PC-3 (cell line): ENCODE results near the gene SMC2. TPM values are rescaled to one million over a fixed set of nuclear protein-coding genes. Genes with fewer than 3 reads are reported as not detected.

Experiments
- ATAC-seq: fragments of 200-7000 bp; cut with Tn5 transposase; 2 replicates; pipeline ENCODE4 v1.9.1; 2020; ENCODE audit warnings: mild to moderate bottlenecking, moderate library complexity
- BruUV-seq: library from RNA; stranded (reverse); fragments of 400-500 nt; replicated peaks from 2 replicates; lab custom pipeline; 2021; lab: Mats Ljungman, UMichigan
- CTCF ChIA-PET: fragments of 300-600 bp; sonication (Branson Sonifier 250); formaldehyde crosslinking; loops from one replicate; lab custom pipeline; 2022; ENCODE audit warnings: antibody characterized with exemption; lab: Charles Lee
- POLR2A ChIA-PET: fragments of 300-600 bp; sonication (Branson Sonifier 250); formaldehyde crosslinking; loops from one replicate; lab custom pipeline; 2022; ENCODE audit warnings: antibody characterized with exemption; ENCODE audit not compliant: unreplicated experiment; lab: Charles Lee
- DNase-seq: peaks from one replicate; pipeline ENCODE4 v3.0.0-alpha.2; 2015
- H2AFZ ChIP-seq: fragments of 300-600 bp; sonication (generic); 2 replicates; pipeline ENCODE4 v1.6.0; 2016; ENCODE audit warnings: antibody characterized with exemption, low read length
- H3F3A ChIP-seq: fragments of 300-600 bp; sonication (generic); one replicate; pipeline ENCODE4 v1.6.0; 2017; ENCODE audit warnings: antibody characterized with exemption, low read length, control low read depth, mild to moderate bottlenecking; ENCODE audit not compliant: unreplicated experiment
- H3K27ac ChIP-seq: fragments of 300-600 bp; sonication (generic); 2 replicates; pipeline ENCODE4 v1.5.1; 2016; ENCODE audit warnings: mild to moderate bottlenecking, low read length
- H3K27me3 ChIP-seq: fragments of 300-600 bp; sonication (generic); 2 replicates; pipeline ENCODE4 v1.6.1; 2016; ENCODE audit warnings: low read length, mixed read lengths
- H3K36me3 ChIP-seq: fragments of 300-600 bp; sonication (generic); 2 replicates; pipeline ENCODE4 v1.6.1; 2016; ENCODE audit warnings: low read depth, mixed run types, low read length, mixed read lengths
- H3K4me1 ChIP-seq: fragments of 300-600 bp; sonication (generic); 2 replicates; pipeline ENCODE4 v1.5.1; 2016; ENCODE audit warnings: low read length; ENCODE audit not compliant: insufficient read depth
- H3K4me2 ChIP-seq: fragments of 300-600 bp; sonication (generic); 2 replicates; pipeline ENCODE4 v1.6.0; 2016; ENCODE audit warnings: low read length
- H3K4me3 ChIP-seq: fragments of 300-600 bp; sonication (generic); 2 replicates; pipeline ENCODE4 v1.5.1; 2016; ENCODE audit warnings: mild to moderate bottlenecking, low read length, mixed read lengths
- H3K79me2 ChIP-seq: fragments of 300-600 bp; sonication (generic); 2 replicates; pipeline ENCODE4 v1.6.1; 2017; ENCODE audit warnings: low read length, mixed read lengths
- H3K9ac ChIP-seq: fragments of 300-600 bp; sonication (generic); 2 replicates; pipeline ENCODE4 v1.6.0; 2016; ENCODE audit warnings: mild to moderate bottlenecking, low read length
- H3K9me2 ChIP-seq: fragments of 300-600 bp; sonication (generic); replicated peaks from 2 replicates; pipeline ENCODE4 v1.6.1; 2016; ENCODE audit warnings: mixed run types, low read length, mixed read lengths
- H3K9me3 ChIP-seq: fragments of 300-600 bp; sonication (generic); 2 replicates; pipeline ENCODE4 v1.6.1; 2016; ENCODE audit warnings: low read length, mixed read lengths
- H4K20me1 ChIP-seq: fragments of 300-600 bp; sonication (generic); 2 replicates; pipeline ENCODE4 v1.6.1; 2016; ENCODE audit warnings: low read length, mixed read lengths
- EZH2 ChIP-seq: fragments of 300-600 bp; sonication (generic); IDR thresholded peaks from one replicate; pipeline ENCODE4 v1.6.1; 2017; ENCODE audit warnings: antibody characterized with exemption, mild to moderate bottlenecking, low read length; ENCODE audit not compliant: unreplicated experiment
- EZH2phosphoT487 ChIP-seq: fragments of 300-600 bp; sonication (generic); IDR thresholded peaks from 2 replicates; pipeline ENCODE4 v1.6.1; 2018; ENCODE audit warnings: mild to moderate bottlenecking, antibody characterized with exemption, low read length, borderline replicate concordance
- intact Hi-C: fragments of 100-400 bp; cut with micrococcal nuclease; formaldehyde crosslinking; loops from 2 replicates; pipeline ENCODE4 v1.9.0; 2023
- total RNA-seq: library from RNA; depleted of rRNA; stranded (reverse); fragments of >200 nt; gene quantifications from 2 replicates; pipeline ENCODE4 v1.2.3, GENCODE V29; 2014
- TF ChIP-seq, protein P1 (sequence below): fragments of 300-600 bp; sonication (generic); conservative IDR thresholded peaks from 2 replicates; pipeline ENCODE4 v1.5.1; 2017; ENCODE audit warnings: antibody characterized with exemption, low read depth, mild to moderate bottlenecking, low read length

The SMC2 gene
- total RNA-seq, 1 experiment from 2014 or later = 19.2 TPM

- POLR2A ChIA-PET = interaction anchor here (0.6 kb wide), 2 partner anchors 333 to 678 kb away, joined by 3 to 8 read pairs; no protein-coding TSS in a partner anchor
Observed at GRCh38 chr9:104094534-104095015, 466 bp downstream of the SMC2 start.

GRCh38 chr9:104099630-104100029 is 5.5 kb downstream of the SMC2 start:
- Histone ChIP-seq H3K9me2 (no peaks in the 10 kb centered on the region), H3K79me2 (peaks cover 29% of the 10 kb centered on the region), H3F3A (no peaks in the 10 kb centered on the region), H3K4me2 (no peak overlapping the region), H2AFZ (no peak overlapping the region), H3K36me3 (peaks cover 8% of the 10 kb centered on the region), H4K20me1 (no peaks in the 10 kb centered on the region), H3K27ac (no peak overlapping the region), H3K27me3 (no peaks in the 10 kb centered on the region), H3K4me3 (no peak overlapping the region), H3K9me3 (no peaks in the 10 kb centered on the region), H3K9ac (no peak overlapping the region), H3K4me1 (peaks cover 14% of the 10 kb centered on the region)
- DNase-seq (no peak), ATAC-seq (no peak)
- TF ChIP-seq, protein P1, sequence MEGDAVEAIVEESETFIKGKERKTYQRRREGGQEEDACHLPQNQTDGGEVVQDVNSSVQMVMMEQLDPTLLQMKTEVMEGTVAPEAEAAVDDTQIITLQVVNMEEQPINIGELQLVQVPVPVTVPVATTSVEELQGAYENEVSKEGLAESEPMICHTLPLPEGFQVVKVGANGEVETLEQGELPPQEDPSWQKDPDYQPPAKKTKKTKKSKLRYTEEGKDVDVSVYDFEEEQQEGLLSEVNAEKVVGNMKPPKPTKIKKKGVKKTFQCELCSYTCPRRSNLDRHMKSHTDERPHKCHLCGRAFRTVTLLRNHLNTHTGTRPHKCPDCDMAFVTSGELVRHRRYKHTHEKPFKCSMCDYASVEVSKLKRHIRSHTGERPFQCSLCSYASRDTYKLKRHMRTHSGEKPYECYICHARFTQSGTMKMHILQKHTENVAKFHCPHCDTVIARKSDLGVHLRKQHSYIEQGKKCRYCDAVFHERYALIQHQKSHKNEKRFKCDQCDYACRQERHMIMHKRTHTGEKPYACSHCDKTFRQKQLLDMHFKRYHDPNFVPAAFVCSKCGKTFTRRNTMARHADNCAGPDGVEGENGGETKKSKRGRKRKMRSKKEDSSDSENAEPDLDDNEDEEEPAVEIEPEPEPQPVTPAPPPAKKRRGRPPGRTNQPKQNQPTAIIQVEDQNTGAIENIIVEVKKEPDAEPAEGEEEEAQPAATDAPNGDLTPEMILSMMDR = no peak
- TF ChIP-seq EZH2 (no peak), EZH2phosphoT487 (no peak)
- ChIA-PET CTCF (no interaction called here), POLR2A (no interaction called here)
- no TSS peak for BruUV-seq
- intact Hi-C loops = loop anchor here (10.0 kb wide), 2 partner anchors 255 to 305 kb away; no protein-coding TSS in a partner anchor

More at GRCh38 chr9:104094534-104095015, 466 bp downstream of the SMC2 start:
- intact Hi-C loops = loop anchor here (1.0 to 10.0 kb wide), 5 partner anchors 19 to 648 kb away; no protein-coding TSS in a partner anchor
- TSS peak; percentile 46 for BruUV-seq
- H3F3A ChIP-seq = no peaks in the 10 kb centered on the region
- peaks cover 39% of the 10 kb centered on the region for H3K79me2 ChIP-seq
- no peaks in the 10 kb centered on the region for H4K20me1 ChIP-seq
- H3K27ac ChIP-seq = peak overlapping the region; percentile 87
- CTCF ChIA-PET = no interaction called here
- DNase-seq (peak; percentile 11), ATAC-seq (peak; percentile 1; the same call in 1 of the 2 replicates)
- no peaks in the 10 kb centered on the region for H3K9me3 ChIP-seq
- H3K4me1 ChIP-seq = peaks cover 30% of the 10 kb centered on the region
- peak overlapping the region; percentile 98 for H3K9ac ChIP-seq
- H3K9me2 ChIP-seq = no peaks in the 10 kb centered on the region
- no peaks in the 10 kb centered on the region for H3K36me3 ChIP-seq
- TF ChIP-seq EZH2phosphoT487 (no peak), EZH2 (no peak)
- TF ChIP-seq, protein P1 = no peak
- H3K4me3 ChIP-seq = peak overlapping the region; percentile 98
- peak overlapping the region; percentile 85 for H3K4me2 ChIP-seq
- H3K27me3 ChIP-seq = no peaks in the 10 kb centered on the region
- H2AFZ ChIP-seq = peak overlapping the region; percentile 99

DNA sequence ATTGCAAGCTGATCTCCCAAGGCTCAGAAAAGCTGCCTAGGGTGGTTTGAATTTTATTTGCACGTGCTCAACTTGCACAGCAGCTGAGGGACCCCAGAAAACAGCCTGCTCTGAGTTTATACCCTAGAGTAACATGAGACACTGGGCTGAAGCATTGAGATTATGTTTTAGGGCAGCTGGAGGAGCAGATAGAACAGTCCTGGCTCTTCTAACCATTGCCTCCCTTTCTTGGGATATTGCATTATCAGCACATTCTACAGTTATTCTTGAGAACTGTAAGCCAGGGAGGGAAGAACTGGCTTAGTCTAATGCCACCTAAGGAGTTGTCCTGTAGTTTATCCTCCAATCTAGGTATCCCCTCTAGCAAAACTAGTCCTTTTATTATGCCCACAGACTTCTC is 10.3 kb downstream of the SMC2 start:
- intact Hi-C loops = no loop called here
- Histone ChIP-seq H4K20me1 (no peaks in the 10 kb centered on the region), H3K9ac (no peak overlapping the region), H3K79me2 (no peaks in the 10 kb centered on the region), H3K4me1 (no peaks in the 10 kb centered on the region), H3K4me2 (no peak overlapping the region), H3K36me3 (peaks cover 8% of the 10 kb centered on the region), H3K27me3 (no peaks in the 10 kb centered on the region), H2AFZ (no peak overlapping the region), H3K9me3 (no peaks in the 10 kb centered on the region), H3K27ac (no peak overlapping the region), H3F3A (no peaks in the 10 kb centered on the region), H3K4me3 (no peak overlapping the region), H3K9me2 (no peaks in the 10 kb centered on the region)
- ChIA-PET POLR2A (no interaction called here), CTCF (no interaction called here)
- ATAC-seq (no peak), DNase-seq (no peak)
- TF ChIP-seq EZH2phosphoT487 (no peak), EZH2 (no peak)
- TF ChIP-seq, protein P1 = no peak
- BruUV-seq = no TSS peak
